DMS153 (cell line): ENCODE data around the gene LILRA5.
"Not testable (repeated sequence)": the region's sequence is repeated elsewhere in the genome, so short reads cannot be mapped to it uniquely, and the experiment has no call there.

ENCODE experiments used
- DNase-seq: peaks from one replicate; lab custom pipeline; 2025; lab: John Stamatoyannopoulos, UW

Gene LILRA5

GRCh38 chr19:54302257-54302656 is 10.7 kb downstream of the LILRA5 start:
- no peak for DNase-seq

- DNase-seq, result no peak
These were observed 13.5 kb downstream of the LILRA5 start for GRCh38 chr19:54299515-54299914.

GRCh38 chr19:54299126-54299498 is 13.9 kb downstream of the LILRA5 start:
- no peak for DNase-seq

GRCh38 chr19:54298357-54299125 is 14.4 kb downstream of the LILRA5 start:
- no peak for DNase-seq

- no peak for DNase-seq
These were observed 15.1 kb downstream of the LILRA5 start for GRCh38 chr19:54297759-54298305.

- DNase-seq, result no peak
These were observed 18.4 kb downstream of the LILRA5 start for GRCh38 chr19:54294539-54294938.

GRCh38 chr19:54289160-54289559 is 23.8 kb downstream of the LILRA5 start:
- DNase-seq, result not testable (repeated sequence)

- DNase-seq, result no peak
These were observed 25.5 kb downstream of the LILRA5 start for GRCh38 chr19:54287456-54287855.

GRCh38 chr19:54286283-54286682 is 26.7 kb downstream of the LILRA5 start:
- DNase-seq, result not testable (repeated sequence)

- not testable (repeated sequence) for DNase-seq
These were observed 27.4 kb downstream of the LILRA5 start for GRCh38 chr19:54285427-54286056.

- DNase-seq, result no peak
These were observed 30.1 kb downstream of the LILRA5 start for GRCh38 chr19:54282686-54283470.

GRCh38 chr19:54281729-54282075 is 31.3 kb downstream of the LILRA5 start:
- not testable (repeated sequence) for DNase-seq

- DNase-seq, result no peak
These were observed 31.8 kb downstream of the LILRA5 start, which contains the start of gene LILRB2 for GRCh38 chr19:54281007-54281728. Gene LILRB2 (minus strand): TSS chr19:54281110. CDS start chr19:54280496, 614 bp downstream.

- not testable (repeated sequence) for DNase-seq
These were observed 32.5 kb downstream of the LILRA5 start for GRCh38 chr19:54280441-54280840.

- DNase-seq, result not testable (repeated sequence)
These were observed 32.9 kb downstream of the LILRA5 start for GRCh38 chr19:54280025-54280424.

GRCh38 chr19:54279406-54279962 is 33.5 kb downstream of the LILRA5 start:
- no peak for DNase-seq

- DNase-seq, result not testable (repeated sequence)
These were observed 34.3 kb downstream of the LILRA5 start for GRCh38 chr19:54278571-54279195.

GRCh38 chr19:54278056-54278455 is 34.9 kb downstream of the LILRA5 start:
- not testable (repeated sequence) for DNase-seq

GRCh38 chr19:54277111-54277615 is 35.8 kb downstream of the LILRA5 start:
- not testable (repeated sequence) for DNase-seq

GRCh38 chr19:54275951-54276350 is 37.0 kb downstream of the LILRA5 start:
- no peak for DNase-seq

GRCh38 chr19:54274516-54274915 is 38.5 kb downstream of the LILRA5 start:
- not testable (repeated sequence) for DNase-seq
